ENCODE measurements around the gene CPB2.

DNA sequence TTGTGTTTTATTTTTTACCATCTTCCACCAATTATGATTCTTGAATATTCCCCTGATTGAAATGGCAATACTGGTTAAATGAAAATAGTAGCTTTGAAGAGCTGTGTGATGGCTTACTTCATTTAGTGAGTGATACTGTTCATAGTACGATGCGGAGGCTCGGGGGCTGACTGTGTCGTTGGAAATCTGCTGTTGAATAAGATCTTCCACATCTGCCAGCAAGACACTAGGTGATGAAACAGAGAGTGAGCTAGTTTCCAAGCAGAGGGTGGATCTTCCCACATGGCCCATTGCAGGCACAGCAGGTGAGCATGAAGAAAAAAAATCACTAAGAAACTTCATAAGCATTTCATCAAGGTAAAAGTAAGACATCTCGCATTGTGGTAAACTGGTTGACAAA is 22.5 kb downstream of the CPB2 start:
- no peak for TF ChIP-seq CTCF (IDR thresholded peaks at IDR 0.05)
- TF ChIP-seq POLR2A (IDR thresholded peaks at IDR 0.05), result no peak
- TF ChIP-seq POLR2AphosphoS5 (IDR thresholded peaks at IDR 0.05), result no peak
- TF ChIP-seq EP300 (IDR thresholded peaks at IDR 0.05), result no peak

Data from sigmoid colon (tissue), 4 donors.